Stimulated activated CD4-positive, alpha-beta T cell treated with anti-CD3 and anti-CD28 coated beads, Interleukin-1b, Interleukin-23, amount 100 ng/mL, for 24 hours (primary cell): Measurements from ENCODE around the gene CCDC85C.
A peak's percentile ranks its signal among the peaks of the same experiment; 100 is the strongest.

Experiments
- DNase-seq, 4 experiments: peaks; one replicate each; pipeline ENCODE4 v3.0.0-alpha.2; 2020; ENCODE audit warnings: low read depth in 4 of 4, low spot score in 1 of 4

CCDC85C gene

DNA sequence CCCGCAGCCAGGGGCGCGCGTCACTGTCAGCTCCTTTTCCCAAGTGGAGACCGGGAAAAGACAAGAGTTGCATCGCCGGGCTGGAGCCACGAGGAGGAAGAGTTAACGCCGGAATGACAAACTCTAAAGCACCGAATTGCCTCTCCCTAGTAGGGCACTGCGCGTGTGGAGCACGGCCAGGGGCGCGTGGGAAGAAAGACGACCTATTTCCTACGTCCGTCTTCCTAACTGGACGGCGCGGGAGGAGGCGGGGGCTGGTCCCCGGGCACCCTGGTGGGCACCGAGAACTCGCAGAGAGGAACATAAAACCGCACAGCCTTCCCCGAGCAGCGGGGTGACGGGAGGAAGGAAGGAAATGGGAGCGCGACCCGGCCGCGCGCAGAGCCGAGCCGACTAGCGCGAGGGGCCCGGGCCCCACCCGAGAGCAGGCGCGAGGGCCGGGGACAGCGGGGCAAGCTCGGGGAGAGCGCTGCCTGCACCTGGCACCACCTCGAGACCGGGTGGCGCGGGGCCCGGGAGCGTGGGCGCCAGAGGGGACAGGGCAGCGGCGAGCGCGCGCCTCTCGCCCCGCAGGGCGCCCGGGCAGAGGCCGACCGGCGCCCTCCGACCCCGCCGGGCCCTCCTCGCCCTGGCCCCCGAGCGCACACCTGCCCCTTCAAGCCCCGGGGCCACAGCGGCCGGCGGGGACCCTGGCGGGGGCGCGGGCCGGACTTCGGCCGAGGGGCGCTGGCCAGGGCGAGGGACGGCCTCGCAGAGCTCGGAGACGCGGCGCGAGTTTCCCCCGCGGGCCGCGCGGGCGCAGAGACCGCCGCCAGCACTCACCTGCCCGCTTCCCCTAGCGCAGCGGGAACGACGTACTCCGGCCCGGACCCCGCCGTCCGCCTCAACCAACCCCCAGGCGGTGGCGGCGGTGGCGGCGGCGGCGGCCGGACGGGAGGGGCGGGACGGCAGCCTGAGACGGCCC lies 123.8 kb downstream of the CCDC85C start, which contains the start of gene SETD3:
SETD3 (minus strand) TSS at position 954 of the 964 bp plus-strand sequence. CDS start 15,054 bp downstream, outside the sequence.
- peak in 3 of 4 experiments; percentile 4 to 23 (median 20) for DNase-seq

DNA sequence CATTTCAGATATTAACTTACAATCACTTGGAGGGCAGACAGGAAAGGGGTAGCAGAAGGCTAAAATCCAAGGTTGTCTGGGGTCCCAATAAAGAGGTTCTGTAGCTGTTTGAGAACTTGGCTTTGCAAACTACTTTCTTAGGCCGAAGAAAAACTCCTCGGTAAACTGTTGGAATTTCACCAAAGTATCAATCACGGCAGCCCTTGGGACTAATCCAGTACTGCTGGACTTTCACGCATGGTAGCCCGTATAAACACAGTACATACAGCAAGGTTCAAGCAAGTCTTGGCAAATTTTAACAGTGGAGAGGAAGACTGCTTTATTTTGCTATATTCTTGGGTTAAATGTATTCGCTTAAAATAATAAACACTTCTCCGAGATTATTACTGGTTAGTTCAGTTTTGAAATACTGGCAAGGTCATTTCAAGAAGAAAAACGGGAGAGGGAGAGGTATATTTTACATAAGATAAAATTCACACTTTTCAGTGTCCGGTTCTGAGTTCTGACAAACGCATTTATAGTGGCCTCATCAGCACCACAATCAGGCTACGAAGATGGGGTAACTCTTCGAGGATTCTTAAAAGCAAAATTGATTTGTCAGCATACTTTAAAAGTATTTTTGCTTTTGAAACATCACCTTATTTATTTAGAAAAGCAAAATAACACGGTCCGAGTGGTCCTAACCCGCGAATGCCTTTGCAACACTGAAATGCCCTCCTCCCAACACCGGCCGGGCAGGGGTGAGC lies 124.7 kb downstream of the CCDC85C start:
- DNase-seq = no peak

DNA sequence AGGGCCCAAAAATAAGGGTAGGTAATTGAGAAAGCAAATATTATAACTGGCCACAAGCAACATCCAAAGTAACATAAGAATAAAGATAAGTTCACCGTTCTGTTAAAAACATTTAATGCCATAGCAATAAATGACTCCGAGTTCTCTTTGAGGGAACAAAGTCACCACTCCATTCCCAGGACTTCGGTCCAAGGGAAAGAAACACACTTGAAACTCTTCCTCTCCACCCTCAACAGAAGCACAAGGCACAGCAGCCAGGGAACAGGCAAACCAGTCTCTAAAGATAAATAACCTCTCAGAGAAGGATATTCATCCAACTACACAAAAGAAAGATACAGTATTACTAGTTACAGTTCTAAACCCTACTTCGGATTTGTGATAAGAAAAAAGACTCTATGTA lies 125.9 kb downstream of the CCDC85C start:
- DNase-seq = no peak

DNA sequence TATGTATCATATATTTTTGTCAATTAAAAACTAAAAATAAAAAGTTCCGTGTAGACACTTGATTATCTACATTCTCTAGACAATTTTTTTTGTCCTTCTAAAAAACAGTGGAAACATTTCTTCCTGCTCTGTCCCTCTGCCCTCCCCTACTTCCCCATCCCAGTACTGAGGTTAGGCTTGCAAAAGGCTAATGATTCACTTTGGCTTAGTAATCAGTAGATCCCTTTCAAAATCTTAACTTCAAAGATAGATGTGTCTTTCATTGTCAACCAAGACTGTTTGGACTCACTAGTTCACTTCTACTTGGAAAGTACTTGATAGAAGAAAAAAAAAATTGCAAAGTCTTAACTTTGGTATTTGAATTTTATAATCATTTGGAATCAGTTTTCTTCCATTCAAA lies 127.1 kb downstream of the CCDC85C start:
- no peak for DNase-seq

DNA sequence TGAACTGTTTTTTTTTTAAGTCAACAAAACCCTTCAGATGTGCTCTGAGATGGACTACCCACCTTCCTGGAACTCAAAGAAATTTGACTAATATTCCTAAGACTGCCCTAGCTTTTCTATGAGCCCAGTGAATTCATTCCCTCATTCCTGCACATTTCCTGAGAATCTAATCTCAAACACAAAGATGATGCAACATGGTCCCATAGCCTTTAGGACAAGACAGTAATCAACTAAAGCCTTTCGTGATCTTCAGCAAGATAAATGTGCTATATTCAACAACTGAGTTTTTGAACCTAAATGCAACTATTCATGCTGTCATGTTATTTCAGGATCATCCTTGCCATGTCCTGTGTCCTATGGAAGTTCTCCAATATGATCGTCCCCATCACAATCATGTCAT lies 128.3 kb downstream of the CCDC85C start:
- DNase-seq = no peak

DNA sequence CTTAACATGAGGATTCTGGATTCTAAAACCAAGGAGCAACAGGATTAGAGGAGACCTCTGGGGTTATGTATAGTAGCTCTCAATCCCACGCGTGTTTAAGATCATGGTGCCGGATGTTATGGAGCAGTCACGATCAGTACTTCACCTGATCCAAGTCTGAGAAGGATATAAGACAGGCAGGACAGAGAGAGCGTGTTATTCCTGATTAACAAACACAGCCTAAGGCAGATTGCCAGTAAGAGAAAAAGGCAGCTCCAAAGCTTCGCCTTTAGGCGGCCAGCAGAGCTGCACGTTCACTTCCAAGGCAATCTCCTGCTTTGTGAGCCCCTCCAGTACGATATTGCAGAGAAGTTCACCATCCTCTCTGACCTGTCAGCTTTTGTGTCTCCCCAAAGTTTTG lies 128.8 kb downstream of the CCDC85C start:
- DNase-seq = no peak

DNA sequence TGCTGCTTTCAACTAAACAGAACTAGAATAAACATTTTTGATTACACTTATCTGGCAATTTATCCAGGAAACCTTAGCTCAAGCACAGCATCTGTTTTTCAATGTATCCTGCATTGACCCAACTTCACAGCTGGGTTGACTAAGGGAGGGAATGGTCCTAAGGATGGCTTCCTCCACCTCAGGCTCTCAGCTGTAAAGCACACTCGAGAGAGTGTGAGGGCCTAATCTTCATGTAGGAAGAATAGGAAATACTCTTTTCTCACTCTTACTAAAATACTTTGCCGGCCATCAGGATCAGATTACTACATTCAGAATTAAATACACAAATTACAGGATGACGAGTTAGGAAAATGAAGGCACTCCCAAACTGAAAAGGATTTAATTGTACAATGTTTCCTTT lies 130.5 kb downstream of the CCDC85C start:
- DNase-seq = no peak

DNA sequence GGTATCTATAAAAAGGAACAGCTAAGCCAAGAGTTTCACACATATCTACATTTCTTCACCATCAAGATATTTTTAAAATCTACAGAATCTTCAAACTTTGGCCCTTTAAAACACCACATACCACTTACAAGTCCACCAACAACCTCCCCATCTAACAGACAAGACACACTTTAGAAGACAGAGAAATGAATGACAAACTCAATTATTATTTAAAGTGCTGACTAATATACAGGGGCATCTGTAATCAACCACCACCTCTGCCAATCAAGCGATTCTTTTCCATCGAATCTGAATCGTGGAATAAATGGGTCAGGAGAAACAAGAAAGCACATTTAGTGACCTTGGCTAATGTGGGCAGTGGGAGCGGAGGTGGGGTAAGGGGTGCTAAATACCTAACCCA lies 131.1 kb downstream of the CCDC85C start:
- DNase-seq = no peak

DNA sequence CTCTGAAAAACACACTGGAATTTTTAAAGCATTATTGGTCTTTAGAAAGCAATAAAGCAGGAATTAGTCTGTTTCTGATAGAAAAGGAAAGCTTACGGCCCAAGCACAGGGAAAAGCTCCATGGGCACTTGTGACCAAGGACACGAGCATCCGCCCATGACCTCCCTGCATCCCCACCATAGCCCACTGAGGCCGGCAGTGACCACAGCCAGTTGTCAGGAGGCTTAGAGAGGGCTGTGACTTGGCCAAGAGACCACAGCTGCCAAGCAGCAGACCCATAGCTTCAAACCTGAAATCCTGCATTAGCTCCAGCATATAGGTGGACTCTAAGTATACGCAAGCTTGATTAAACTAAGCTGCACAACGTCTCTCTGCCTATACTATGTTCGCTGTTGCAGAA lies 132.3 kb downstream of the CCDC85C start:
- DNase-seq = no peak

DNA sequence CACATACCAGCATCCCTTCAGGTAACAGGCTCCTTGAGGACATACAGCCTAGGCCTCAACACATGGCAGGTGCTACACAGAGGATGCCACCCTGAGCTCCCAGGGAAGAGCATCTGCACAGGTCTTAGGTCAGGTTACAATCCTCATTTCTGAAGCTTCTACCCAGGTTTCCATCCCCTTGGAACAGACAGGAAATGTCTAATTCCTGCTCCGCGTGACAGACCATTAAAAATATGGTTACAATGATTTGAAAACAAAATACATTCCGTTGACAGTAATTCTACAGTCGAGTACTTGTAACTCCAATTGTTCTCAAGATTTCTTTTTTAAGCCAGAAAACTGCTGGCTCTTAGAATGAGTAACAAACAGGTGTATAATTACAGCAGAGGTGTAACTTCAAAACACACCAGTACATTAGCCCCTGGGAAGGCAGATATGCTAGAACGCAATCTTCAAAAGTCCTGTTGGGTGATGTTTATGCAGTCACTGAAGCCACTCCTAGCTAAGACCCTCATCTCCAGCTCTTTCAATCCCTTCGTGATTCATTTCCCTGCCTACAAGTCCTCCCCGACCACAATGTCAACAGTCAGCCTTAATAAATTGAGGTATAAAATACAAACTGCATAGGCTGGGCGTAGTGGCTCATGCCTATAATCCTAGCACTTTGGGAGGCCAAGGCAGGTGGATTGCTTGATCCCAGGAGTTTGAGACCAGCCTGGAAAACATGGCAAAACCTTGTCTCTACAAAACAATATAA lies 135.0 kb downstream of the CCDC85C start:
- DNase-seq = no peak

DNA sequence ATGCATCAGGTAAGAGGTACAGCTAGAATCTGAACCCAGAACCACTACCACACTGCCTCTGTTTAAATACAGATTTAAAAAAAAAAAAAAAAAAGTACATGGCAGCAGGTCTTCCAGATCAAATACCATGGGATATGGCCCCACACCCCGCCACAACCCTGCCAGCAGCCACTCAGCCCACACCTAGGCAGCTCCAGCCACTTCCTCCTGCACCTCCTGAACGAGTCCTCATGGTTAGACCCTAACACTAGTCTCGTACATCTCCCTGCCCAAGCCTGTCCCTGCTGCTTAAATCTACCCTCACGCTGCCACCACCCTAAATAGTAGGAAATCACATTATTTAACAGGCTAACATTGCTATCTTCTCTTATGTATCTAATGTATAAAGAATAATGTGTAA lies 135.9 kb downstream of the CCDC85C start:
- DNase-seq = no peak

DNA sequence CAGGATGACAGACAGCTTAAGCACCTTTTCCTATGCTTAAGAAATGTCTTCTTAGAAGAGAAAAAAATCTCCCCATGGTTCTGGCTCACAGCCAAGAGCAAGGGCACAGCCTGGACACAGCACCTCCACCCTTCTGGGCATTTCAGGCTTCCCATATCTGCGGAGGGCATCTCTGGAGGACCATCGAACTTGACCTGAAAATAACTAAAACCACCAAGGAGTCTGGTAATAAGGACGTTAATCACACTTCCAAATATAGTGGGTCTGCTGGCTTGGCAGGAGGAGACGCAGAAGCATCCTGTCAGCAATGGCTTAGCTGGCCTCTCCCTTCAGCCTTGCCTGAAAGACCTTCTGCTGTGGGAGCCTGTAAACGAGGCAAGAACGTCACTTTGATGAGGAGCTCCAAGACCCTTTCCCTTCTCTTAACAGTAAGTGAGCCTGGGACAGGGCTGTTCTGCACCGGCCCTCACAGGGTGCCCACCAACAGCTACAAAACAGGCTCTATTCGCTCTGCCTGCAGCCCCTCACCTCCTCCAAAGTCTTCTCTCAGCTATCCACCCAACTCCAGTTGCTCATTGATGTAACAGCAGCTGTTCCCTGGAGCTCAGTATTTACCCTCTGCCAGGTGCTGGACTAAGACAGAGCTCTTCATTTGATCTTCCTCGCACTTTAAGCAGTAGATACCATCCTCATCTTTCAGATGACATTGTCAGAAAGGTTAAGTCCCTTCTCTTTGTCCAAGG lies 136.5 kb downstream of the CCDC85C start:
- DNase-seq = no peak

DNA sequence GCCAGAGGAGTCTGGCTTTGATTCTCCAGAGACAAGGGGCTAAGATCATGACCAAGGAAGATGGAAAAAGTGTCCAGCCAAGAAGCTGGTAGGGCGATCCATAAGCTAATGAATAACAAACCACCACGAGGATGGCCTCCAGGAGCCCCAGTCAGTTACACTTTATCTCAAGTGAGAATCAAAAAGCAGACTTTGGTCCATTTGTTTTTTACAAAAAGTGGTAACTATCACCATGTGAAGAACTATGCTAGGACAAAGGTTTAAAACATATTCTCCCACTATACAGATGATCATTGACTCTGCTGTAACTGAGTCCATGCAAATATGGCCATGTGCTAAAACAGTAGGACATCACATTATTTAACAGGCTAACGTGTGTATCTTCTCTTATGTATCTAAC lies 137.2 kb downstream of the CCDC85C start:
- DNase-seq = no peak

DNA sequence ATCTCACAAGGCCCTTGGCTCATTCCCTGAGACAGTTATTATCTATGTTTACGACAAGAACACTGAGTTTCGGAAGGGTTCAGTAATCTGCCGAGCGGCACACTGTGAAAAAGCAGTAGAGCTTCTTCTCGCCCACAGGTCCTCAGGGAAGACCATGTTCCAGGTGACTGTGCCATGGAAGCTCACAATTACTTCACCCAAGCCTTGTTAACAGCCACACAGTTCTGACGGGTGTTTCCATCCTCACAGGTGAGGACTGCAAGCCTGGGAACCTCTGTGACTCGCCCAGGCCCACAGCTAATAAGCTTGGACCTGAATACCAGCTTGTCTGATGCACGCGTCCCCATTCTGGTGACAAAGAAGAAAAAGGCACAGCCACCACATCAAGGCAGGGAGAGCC lies 138.7 kb downstream of the CCDC85C start:
- DNase-seq = no peak

DNA sequence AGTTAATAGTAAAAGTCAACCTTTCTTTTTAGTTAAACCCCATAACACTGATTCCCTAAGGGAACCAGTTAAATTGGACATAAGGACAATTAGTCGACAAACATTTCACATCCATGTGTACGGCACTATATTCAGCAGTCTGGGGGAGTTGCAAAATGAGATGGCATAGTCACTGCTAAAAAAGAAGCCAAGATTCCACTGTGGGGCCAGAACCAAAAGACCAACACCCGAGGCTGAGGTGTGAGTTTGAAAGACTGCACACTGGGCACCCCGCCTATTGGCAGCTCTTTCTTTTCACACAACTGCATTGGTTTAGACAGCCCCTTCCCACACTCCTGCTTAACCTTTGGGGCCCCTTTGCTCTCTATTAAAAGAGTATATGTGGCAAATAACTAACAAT lies 140.0 kb downstream of the CCDC85C start:
- DNase-seq = no peak

DNA sequence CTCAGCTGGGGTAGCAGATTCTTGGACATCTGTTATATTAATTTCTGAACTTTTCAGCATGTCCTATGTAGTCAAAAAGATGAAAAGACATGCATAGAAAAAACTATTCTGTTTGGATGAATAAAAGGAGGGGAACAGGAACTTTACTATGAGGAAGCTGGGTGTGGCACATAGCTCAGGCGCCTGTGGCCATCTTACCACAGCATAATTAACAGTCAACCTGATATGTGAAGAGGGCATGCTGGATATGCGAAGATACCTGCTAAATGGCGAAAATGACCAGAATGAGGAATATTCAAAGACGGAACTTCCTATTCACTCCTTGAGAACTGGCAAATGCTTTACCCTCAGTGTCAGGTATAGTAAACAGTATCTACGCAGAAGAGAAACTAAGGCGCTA lies 141.8 kb downstream of the CCDC85C start:
- no peak for DNase-seq

DNA sequence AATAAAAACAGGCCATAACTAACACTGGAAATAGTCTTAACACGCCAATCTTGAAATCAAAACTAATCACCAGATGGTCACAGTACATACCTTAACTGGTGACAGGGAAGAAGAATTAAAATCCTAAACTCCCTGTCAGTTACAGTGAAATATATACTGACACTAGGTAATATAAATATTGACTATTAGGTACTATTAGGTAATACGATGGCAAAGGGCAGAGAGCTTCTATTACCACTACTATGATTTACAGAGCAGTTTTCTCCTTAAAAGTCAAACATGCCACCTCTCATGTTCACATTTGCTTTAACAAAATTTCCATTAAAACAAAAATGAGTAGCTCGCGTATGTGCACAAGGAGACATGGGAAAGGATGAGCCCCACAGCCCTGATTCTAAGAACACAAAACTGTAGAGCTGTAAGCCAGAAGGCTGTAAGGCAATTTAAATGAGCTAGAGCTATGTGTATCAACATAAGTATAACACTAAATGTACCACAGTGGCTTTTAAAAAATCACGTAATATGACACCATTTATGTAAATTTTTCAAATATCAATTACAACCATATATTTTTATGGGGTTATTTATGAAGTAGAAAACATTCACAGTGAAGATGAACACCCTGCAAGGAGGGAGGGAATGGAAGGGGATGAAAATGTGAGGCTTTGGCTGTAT lies 142.5 kb downstream of the CCDC85C start:
- no peak for DNase-seq

DNA sequence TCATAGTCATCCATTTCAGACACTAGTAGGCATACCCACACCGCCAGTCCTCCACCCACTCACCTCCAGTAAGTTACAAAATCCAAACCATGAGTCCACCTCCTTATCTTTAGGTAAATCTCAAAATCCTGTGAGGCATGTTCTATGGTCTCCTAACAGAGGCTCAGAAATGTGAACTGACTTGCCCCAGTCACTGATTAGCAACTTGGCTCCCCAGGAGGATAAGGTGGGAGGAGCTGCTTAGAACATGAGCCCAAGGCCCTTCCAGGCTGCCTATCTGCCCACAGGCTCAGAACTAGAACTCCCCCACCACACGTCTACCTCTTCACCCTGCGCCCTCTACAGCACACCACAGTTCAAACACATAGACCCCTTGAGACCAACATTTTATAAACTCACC lies 143.2 kb downstream of the CCDC85C start:
- no peak for DNase-seq

DNA sequence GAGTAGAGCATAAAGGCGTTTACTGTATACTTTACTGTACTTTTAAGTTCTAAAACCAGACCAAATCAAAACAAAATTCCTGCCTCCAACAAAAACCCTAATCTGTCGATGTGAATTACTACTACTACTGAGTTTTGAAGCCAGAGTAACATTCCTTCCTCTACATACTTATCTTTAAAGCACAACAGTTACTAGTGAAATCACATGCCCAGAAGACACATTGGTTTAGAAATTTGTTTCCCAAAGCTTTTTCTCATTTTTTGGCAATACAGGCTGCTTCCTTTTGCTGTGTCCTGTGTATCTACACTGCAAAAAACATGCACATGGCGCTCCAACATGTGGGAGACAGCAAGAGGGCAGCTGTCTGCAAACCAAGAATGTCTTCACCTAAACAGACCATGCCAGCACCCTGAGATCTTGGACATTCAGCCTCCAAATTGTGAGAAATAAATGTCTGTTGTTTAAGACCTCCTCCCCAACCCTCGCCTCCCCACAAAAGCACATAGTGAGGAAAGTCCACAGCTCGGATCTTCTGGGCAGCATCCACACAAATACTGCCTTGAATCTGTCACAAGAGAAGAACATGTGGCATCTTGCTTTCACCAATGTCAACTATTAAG lies 144.4 kb downstream of the CCDC85C start:
- DNase-seq = no peak

DNA sequence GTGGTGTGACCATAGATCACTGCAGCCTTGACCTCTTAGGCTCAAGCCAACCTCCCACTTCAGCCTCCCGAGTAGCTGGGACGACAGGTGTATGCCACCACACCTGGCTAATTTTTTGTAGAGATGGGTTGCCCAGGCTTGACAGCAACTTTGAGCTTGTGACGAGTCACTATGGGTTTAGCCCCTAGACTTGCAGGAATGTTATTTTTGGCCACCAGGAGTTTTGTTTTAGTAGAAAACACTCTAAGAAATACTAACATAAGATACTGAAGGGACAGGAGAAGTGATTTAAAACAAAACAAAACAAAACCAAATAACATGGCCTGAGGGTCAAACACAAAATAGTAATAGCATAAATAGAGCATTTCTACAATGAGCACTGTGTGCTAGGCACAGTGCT lies 149.8 kb downstream of the CCDC85C start:
- no peak for DNase-seq
